DOHH2 (cell line): ENCODE data around the gene CDH4.

ENCODE experiments used
- H3F3A ChIP-seq: fragments of 200-600 bp; sonication (generic), shearing (Covaris generic); 2 replicates; pipeline ENCODE4 v1.6.0; 2016; ENCODE audit warnings: antibody characterized with exemption, mild to moderate bottlenecking; ENCODE audit not compliant: control insufficient read depth, insufficient read depth
- H3K27ac ChIP-seq: fragments of 200-600 bp; sonication (generic); 2 replicates; pipeline ENCODE4 v1.5.1; 2014; ENCODE audit warnings: low read depth, mild to moderate bottlenecking, low read length, moderate library complexity
- H3K27me3 ChIP-seq: fragments of 200-600 bp; sonication (generic); 2 replicates; pipeline ENCODE4 v1.6.1; 2014; ENCODE audit warnings: mild to moderate bottlenecking, low read length, mixed read lengths; ENCODE audit not compliant: control insufficient read depth
- H3K36me3 ChIP-seq: fragments of 200-600 bp; sonication (generic); 2 replicates; pipeline ENCODE4 v1.6.1; 2014; ENCODE audit warnings: mild to moderate bottlenecking, low read length, moderate library complexity, mixed read lengths; ENCODE audit not compliant: control insufficient read depth
- H3K4me1 ChIP-seq: fragments of 200-600 bp; sonication (generic); 2 replicates; pipeline ENCODE4 v1.6.1; 2014; ENCODE audit warnings: mild to moderate bottlenecking, low read length, mixed read lengths; ENCODE audit not compliant: control insufficient read depth
- H3K4me2 ChIP-seq: fragments of 200-600 bp; sonication (generic); 2 replicates; pipeline ENCODE4 v1.6.0; 2014; ENCODE audit warnings: mild to moderate bottlenecking, low read length, moderate library complexity
- H3K4me3 ChIP-seq: fragments of 200-600 bp; sonication (generic); 2 replicates; pipeline ENCODE4 v1.5.1; 2014; ENCODE audit warnings: mild to moderate bottlenecking, low read length, mixed read lengths
- H3K79me2 ChIP-seq: fragments of 200-600 bp; sonication (generic); 2 replicates; pipeline ENCODE4 v1.6.1; 2014; ENCODE audit warnings: mild to moderate bottlenecking, low read length, mixed read lengths; ENCODE audit not compliant: control insufficient read depth
- H3K9me2 ChIP-seq: fragments of 200-600 bp; sonication (generic); replicated peaks from 2 replicates; pipeline ENCODE4 v1.6.1; 2014; ENCODE audit warnings: mild to moderate bottlenecking, low read length, mixed read lengths; ENCODE audit not compliant: control insufficient read depth
- H3K9me3 ChIP-seq: fragments of 200-600 bp; sonication (generic); 2 replicates; pipeline ENCODE4 v1.6.1; 2014; ENCODE audit warnings: antibody characterized with exemption, low read length, mixed read lengths; ENCODE audit not compliant: control insufficient read depth, insufficient read depth
- H4K20me1 ChIP-seq: fragments of 200-600 bp; sonication (generic); 2 replicates; pipeline ENCODE4 v1.6.0; 2014; ENCODE audit warnings: low read depth, mild to moderate bottlenecking, antibody characterized with exemption, low read length, moderate library complexity; ENCODE audit not compliant: control insufficient read depth, insufficient read depth
- CTCF ChIP-seq: fragments of 200-600 bp; sonication (generic); IDR thresholded peaks from one replicate; pipeline ENCODE4 v1.5.1; 2014; ENCODE audit warnings: antibody characterized with exemption, mild to moderate bottlenecking, low read depth, low read length; ENCODE audit not compliant: poor library complexity, severe bottlenecking
- EZH2phosphoT487 ChIP-seq: fragments of 200-600 bp; sonication (generic); IDR thresholded peaks from 2 replicates; pipeline ENCODE4 v1.6.1; 2017; ENCODE audit warnings: borderline replicate concordance, mild to moderate bottlenecking, antibody characterized with exemption, low read length, moderate library complexity, mixed read lengths

The CDH4 gene

DNA sequence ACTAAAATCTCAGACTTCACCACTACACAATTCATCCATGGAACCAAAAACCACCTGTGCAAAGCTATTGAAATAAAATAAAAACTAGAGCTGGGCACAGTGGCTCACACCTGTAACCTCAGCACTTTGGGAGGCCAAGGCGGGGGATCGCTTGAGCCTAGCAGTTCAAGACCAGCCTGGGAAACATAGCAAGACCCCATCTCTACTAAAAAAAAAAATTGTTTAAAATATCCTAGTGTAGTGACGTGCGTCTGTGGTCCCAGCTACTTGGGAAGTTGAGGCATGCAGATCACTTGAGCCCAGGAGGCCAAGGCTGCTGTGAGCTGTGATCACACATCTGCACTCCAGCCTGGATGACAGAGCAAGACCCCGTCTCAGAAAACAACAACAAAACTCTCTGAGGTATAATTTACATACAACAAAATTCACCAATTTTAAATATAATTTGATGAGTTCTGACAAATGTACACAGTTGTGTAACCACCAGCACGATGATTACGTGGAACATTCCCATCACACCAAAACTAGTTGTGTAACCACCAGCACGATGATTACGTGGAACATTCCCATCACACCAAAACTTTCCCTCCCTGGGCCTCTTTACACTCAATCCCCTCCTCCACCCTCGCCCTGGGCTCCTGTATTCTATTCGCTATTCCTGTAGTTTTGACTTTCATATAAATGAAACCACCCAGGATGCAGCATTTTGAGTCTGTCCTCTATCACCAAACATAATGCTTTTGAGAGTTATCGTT is 706.1 kb downstream of the CDH4 start:
- TF ChIP-seq CTCF = no peak
- no peak for TF ChIP-seq EZH2phosphoT487
- H4K20me1 ChIP-seq = no peaks in the 10 kb centered on the region
- H3K4me2 ChIP-seq = no peak overlapping the region
- H3K27me3 ChIP-seq = peaks cover 5% of the 10 kb centered on the region; the same call in 1 of the 2 replicates
- H3K79me2 ChIP-seq = no peaks in the 10 kb centered on the region
- no peak overlapping the region for H3K27ac ChIP-seq
- no peaks in the 10 kb centered on the region for H3K36me3 ChIP-seq
- no peaks in the 10 kb centered on the region for H3K4me1 ChIP-seq
- no peak overlapping the region for H3K4me3 ChIP-seq
- no peaks in the 10 kb centered on the region for H3K9me2 ChIP-seq
- no peaks in the 10 kb centered on the region for H3K9me3 ChIP-seq
- no peaks in the 10 kb centered on the region for H3F3A ChIP-seq

- Histone ChIP-seq H3K27ac (no peak overlapping the region), H3K4me2 (no peak overlapping the region), H3K27me3 (peaks cover 5% of the 10 kb centered on the region; the same call in 1 of the 2 replicates), H3F3A (no peaks in the 10 kb centered on the region), H3K4me3 (no peak overlapping the region), H4K20me1 (no peaks in the 10 kb centered on the region), H3K4me1 (no peaks in the 10 kb centered on the region), H3K9me3 (no peaks in the 10 kb centered on the region), H3K36me3 (no peaks in the 10 kb centered on the region), H3K9me2 (no peaks in the 10 kb centered on the region), H3K79me2 (no peaks in the 10 kb centered on the region)
- no peak for TF ChIP-seq CTCF
These were observed 707.0 kb downstream of the CDH4 start for GRCh38 chr20:61958773-61959700.

DNA sequence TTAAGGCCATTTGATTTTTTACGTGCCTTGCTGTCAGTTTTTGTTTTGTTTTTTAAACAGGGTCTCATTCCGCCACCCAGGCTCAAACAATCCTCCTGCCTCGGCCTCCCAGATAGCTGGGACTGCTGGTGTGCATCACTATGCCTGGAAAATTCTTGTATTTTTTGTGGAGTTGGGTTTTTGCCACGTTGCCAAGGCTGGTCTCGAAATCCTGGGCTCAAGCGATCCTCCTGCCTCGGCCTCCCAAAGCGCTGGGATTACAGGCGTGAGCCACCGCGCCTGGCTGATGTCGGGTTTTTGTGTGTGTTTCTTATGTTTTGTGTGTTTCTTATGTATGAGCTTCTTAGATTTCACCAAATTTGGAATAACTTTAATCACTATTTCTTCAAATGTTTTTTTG is 708.8 kb downstream of the CDH4 start:
- TF ChIP-seq CTCF (no peak), EZH2phosphoT487 (no peak)
- H3K9me2 ChIP-seq = no peaks in the 10 kb centered on the region
- H3K36me3 ChIP-seq = no peaks in the 10 kb centered on the region
- H4K20me1 ChIP-seq = no peaks in the 10 kb centered on the region
- H3K27me3 ChIP-seq = peaks cover under 1% of the 10 kb centered on the region; the same call in 1 of the 2 replicates
- H3F3A ChIP-seq = no peaks in the 10 kb centered on the region
- H3K9me3 ChIP-seq = no peaks in the 10 kb centered on the region
- H3K27ac ChIP-seq = no peak overlapping the region
- no peaks in the 10 kb centered on the region for H3K79me2 ChIP-seq
- H3K4me2 ChIP-seq = no peak overlapping the region
- H3K4me1 ChIP-seq = no peaks in the 10 kb centered on the region
- H3K4me3 ChIP-seq = no peak overlapping the region
